ENCODE data around the gene LCAT. TPM values are rescaled to one million over a fixed set of nuclear protein-coding genes. Genes with fewer than 3 reads are reported as not detected.
A peak's percentile ranks its signal among the peaks of the same experiment; 100 is the strongest.
"Not testable (repeated sequence)": the region's sequence is repeated elsewhere in the genome, so short reads cannot be mapped to it uniquely, and the experiment has no call there.

LCAT gene
- total RNA-seq, 6 experiments from 2014 or later, result 17.6 to 21.8 (median 19.8) TPM

- peak overlapping the region; percentile 31 for H3K27ac Mint-ChIP-seq
- no peak for TF ChIP-seq CTCF (IDR thresholded peaks at IDR 0.05)
Observed at GRCh38 chr16:67939507-67940445, 4.1 kb downstream of the LCAT start.

DNA sequence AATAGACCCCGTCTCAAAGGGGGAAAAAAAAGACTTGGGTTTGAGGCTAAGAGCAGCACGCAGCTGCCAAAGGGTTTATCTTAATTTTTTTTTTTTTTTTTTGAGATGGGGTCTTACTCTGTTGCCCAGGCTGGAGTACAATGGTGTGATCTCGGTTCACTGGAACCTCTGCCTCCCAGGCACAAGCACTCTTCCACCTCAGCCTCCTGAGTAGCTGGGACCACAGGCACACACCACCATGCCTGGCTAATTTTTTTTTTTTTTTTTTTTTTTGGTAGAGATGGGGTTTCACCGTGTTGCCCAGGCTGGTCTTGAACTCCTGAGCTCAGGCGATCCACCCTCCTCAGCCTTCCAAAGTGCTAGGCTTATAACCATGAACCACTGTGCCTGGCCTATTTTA is 6.2 kb downstream of the LCAT start:
- H3K4me1 Mint-ChIP-seq (ENCODE audit: low read depth), result peaks cover 29% of the 10 kb centered on the region
- peak overlapping the region; percentile 92; the same call in 1 of the 2 replicates for H3K27ac Mint-ChIP-seq
- peaks cover 15% of the 10 kb centered on the region; the same call in 1 of the 2 replicates for H3K36me3 Mint-ChIP-seq (ENCODE audit: low read depth)
- H3K9me3 Mint-ChIP-seq, DNase-seq: not testable (repeated sequence)
- peak overlapping the region; percentile 60 for H3K4me3 Mint-ChIP-seq
- H3K27me3 Mint-ChIP-seq (ENCODE audit: insufficient read depth), result peaks cover 43% of the 10 kb centered on the region

More at GRCh38 chr16:67939507-67940445, 4.1 kb downstream of the LCAT start:
- Mint-ChIP-seq H3K9me3 (peaks cover 8% of the 10 kb centered on the region; the same call in 1 of the 2 replicates), H3K4me1 (ENCODE audit: low read depth) (peaks cover 19% of the 10 kb centered on the region), H3K36me3 (ENCODE audit: low read depth) (peaks cover 15% of the 10 kb centered on the region; the same call in 1 of the 2 replicates), H3K27me3 (ENCODE audit: insufficient read depth) (peaks cover 35% of the 10 kb centered on the region), H3K4me3 (no peak overlapping the region)
- no peak for DNase-seq

- Mint-ChIP-seq H3K27me3 (ENCODE audit: insufficient read depth) (peaks cover 41% of the 10 kb centered on the region), H3K4me3 (peak overlapping the region; percentile 99), H3K36me3 (ENCODE audit: low read depth) (peaks cover 12% of the 10 kb centered on the region; the same call in 1 of the 2 replicates), H3K9me3 (peaks cover 8% of the 10 kb centered on the region; the same call in 1 of the 2 replicates), H3K4me1 (ENCODE audit: low read depth) (peaks cover 29% of the 10 kb centered on the region), H3K27ac (peak overlapping the region; percentile 92)
- peak; percentile 43 for DNase-seq
- no peak for TF ChIP-seq CTCF (IDR thresholded peaks at IDR 0.05)
Observed at GRCh38 chr16:67936880-67937605, 6.9 kb downstream of the LCAT start.

GRCh38 chr16:67936124-67936879 is 7.6 kb downstream of the LCAT start, which contains the start of gene PSMB10:
Gene PSMB10 (minus strand): TSS chr16:67936850. CDS start chr16:67936749, 101 bp downstream.
- H3K4me1 Mint-ChIP-seq (ENCODE audit: low read depth), result peaks cover 29% of the 10 kb centered on the region
- peak within 1 kb of the TSS; percentile 99 for H3K4me3 Mint-ChIP-seq
- no peak for TF ChIP-seq CTCF (IDR thresholded peaks at IDR 0.05)
- H3K9me3 Mint-ChIP-seq, result peaks cover 8% of the 10 kb centered on the region; the same call in 1 of the 2 replicates
- peak within 1 kb of the TSS; percentile 92 for H3K27ac Mint-ChIP-seq
- no peak for DNase-seq
- H3K36me3 Mint-ChIP-seq (ENCODE audit: low read depth), result peaks cover 6% of the 10 kb centered on the region; the same call in 1 of the 2 replicates
- peaks cover 37% of the 10 kb centered on the region for H3K27me3 Mint-ChIP-seq (ENCODE audit: insufficient read depth)

DNA sequence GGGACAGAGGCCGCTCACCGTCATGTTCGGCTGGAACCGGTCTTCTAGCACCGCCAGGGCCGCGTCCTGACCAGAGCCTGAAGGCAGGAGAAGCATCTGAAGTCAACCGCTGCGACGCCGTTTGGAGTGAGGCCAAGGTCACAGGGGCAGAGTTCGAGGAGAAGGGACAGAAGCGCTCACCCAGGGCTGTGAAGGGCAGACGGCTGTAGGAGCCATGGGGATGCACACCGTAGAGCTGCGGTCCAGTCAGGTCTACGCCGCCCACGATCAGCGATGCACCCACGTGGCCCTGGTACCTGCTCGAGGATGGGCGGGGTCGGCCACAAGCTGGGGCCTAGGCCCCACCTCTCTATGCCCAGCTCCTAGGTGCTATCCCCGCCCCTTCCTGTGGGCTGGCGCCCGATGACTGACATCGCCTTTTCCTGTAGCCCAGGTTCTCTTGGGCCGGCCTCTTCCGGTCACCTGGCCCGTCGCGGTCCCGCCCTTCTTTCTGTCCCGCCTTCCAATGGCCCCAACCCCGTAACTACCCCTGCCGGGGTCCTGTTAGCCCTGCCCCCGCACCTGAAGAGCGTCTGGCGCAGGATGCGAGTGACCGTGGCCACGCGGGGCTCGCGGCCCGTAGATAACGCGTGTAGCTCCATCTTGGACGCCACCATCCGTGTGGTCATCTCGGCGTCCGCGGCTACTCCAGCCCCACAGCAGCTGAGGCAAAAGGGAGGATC is 8.4 kb downstream of the LCAT start:
- peak; percentile 89 for DNase-seq
- peaks cover 6% of the 10 kb centered on the region; the same call in 1 of the 2 replicates for H3K36me3 Mint-ChIP-seq (ENCODE audit: low read depth)
- peak overlapping the region; percentile 92 for H3K27ac Mint-ChIP-seq
- H3K9me3 Mint-ChIP-seq, result peaks cover 8% of the 10 kb centered on the region; the same call in 1 of the 2 replicates
- peak overlapping the region; percentile 99 for H3K4me3 Mint-ChIP-seq
- 0 out of 2 replicates have a peak, but pooled peaks have one; percentile 8 for TF ChIP-seq CTCF (IDR thresholded peaks at IDR 0.05)
- peaks cover 37% of the 10 kb centered on the region for H3K27me3 Mint-ChIP-seq (ENCODE audit: insufficient read depth)
- H3K4me1 Mint-ChIP-seq (ENCODE audit: low read depth), result peaks cover 29% of the 10 kb centered on the region
